ENCODE measurements around the gene CHST6. TPM values are rescaled to one million over a fixed set of nuclear protein-coding genes. Genes with fewer than 3 reads are reported as not detected.

CHST6 gene
- total and polyA plus RNA-seq, 2 donors (not counting 1 experiment from before 2014, with no cell fraction given), result 0.02 to 0.17 TPM

- TF ChIP-seq CTCF (conservative IDR thresholded peaks at IDR 0.05 in 1 of 2, IDR thresholded peaks at IDR 0.05 in 1 of 2; ENCODE audit: low read depth in 1 of 2, low read length in 2 of 2), result no peak
- Histone ChIP-seq H4K20me1 (ENCODE audit: control insufficient read depth, extremely low read depth, insufficient read depth, low read length) (no peaks in the 10 kb centered on the region), H3K27ac (ENCODE audit: insufficient read depth, low read length) (no peak overlapping the region), H3K9me3 (ENCODE audit: control insufficient read depth, insufficient read depth, low read depth, low read length) (no peaks in the 10 kb centered on the region), H3K79me2 (ENCODE audit: control insufficient read depth, insufficient read depth, low read length) (no peaks in the 10 kb centered on the region), H2AFZ (ENCODE audit: low read length) (no peak overlapping the region), H3K27me3 (ENCODE audit: control insufficient read depth, insufficient read depth, low read length) (peaks cover 4% of the 10 kb centered on the region), H3K9ac (ENCODE audit: insufficient read depth, low read length) (no peak overlapping the region), H3K4me1 (ENCODE audit: control insufficient read depth, extremely low read depth, insufficient read depth, low read length) (no peaks in the 10 kb centered on the region), H3K4me3 (replicated peaks in 1 of 4; ENCODE audit: control extremely low read depth in 1 of 4, insufficient read depth in 1 of 4, low read depth in 3 of 4, low read length in 4 of 4) (no peak overlapping the region), H3K36me3 (ENCODE audit: control insufficient read depth, insufficient read depth, low read length) (no peaks in the 10 kb centered on the region), H3K4me2 (ENCODE audit: extremely low read depth, insufficient read depth, low read length) (no peak overlapping the region)
- DNase-seq (ENCODE audit: low read depth in 2 of 2), result no peak
Observed at GRCh38 chr16:75481475-75481874, 13.8 kb downstream of the CHST6 start.

GRCh38 chr16:75479421-75479990 lies 15.7 kb downstream of the CHST6 start:
- H3K4me3 ChIP-seq (replicated peaks in 1 of 4; ENCODE audit: control extremely low read depth in 1 of 4, insufficient read depth in 1 of 4, low read depth in 3 of 4, low read length in 4 of 4), result no peak overlapping the region
- H2AFZ ChIP-seq (ENCODE audit: low read length), result no peak overlapping the region
- TF ChIP-seq EZH2 (IDR thresholded peaks at IDR 0.05; ENCODE audit: low read length, missing control alignments) (no peak), CTCF (conservative IDR thresholded peaks at IDR 0.05 in 1 of 2, IDR thresholded peaks at IDR 0.05 in 1 of 2; ENCODE audit: low read depth in 1 of 2, low read length in 2 of 2) (no peak)
- H3K4me1 ChIP-seq (ENCODE audit: control insufficient read depth, extremely low read depth, insufficient read depth, low read length), result no peaks in the 10 kb centered on the region
- no peaks in the 10 kb centered on the region for H3K79me2 ChIP-seq (ENCODE audit: control insufficient read depth, insufficient read depth, low read length)
- H3K27ac ChIP-seq (ENCODE audit: insufficient read depth, low read length), result no peak overlapping the region
- H3K36me3 ChIP-seq (ENCODE audit: control insufficient read depth, insufficient read depth, low read length), result no peaks in the 10 kb centered on the region
- no peak overlapping the region for H3K4me2 ChIP-seq (ENCODE audit: extremely low read depth, insufficient read depth, low read length)
- no peak overlapping the region for H3K9ac ChIP-seq (ENCODE audit: insufficient read depth, low read length)
- no peaks in the 10 kb centered on the region for H3K9me3 ChIP-seq (ENCODE audit: control insufficient read depth, insufficient read depth, low read depth, low read length)
- DNase-seq (ENCODE audit: low read depth in 2 of 2), result no peak
- H3K27me3 ChIP-seq (ENCODE audit: control insufficient read depth, insufficient read depth, low read length), result no peaks in the 10 kb centered on the region
- no peaks in the 10 kb centered on the region for H4K20me1 ChIP-seq (ENCODE audit: control insufficient read depth, extremely low read depth, insufficient read depth, low read length)

GRCh38 chr16:75478480-75479345 lies 16.5 kb downstream of the CHST6 start:
- Histone ChIP-seq H3K9me3 (ENCODE audit: control insufficient read depth, insufficient read depth, low read depth, low read length) (no peaks in the 10 kb centered on the region), H3K4me2 (ENCODE audit: extremely low read depth, insufficient read depth, low read length) (no peak overlapping the region), H3K9ac (ENCODE audit: insufficient read depth, low read length) (no peak overlapping the region), H3K4me3 (replicated peaks in 1 of 4; ENCODE audit: control extremely low read depth in 1 of 4, insufficient read depth in 1 of 4, low read depth in 3 of 4, low read length in 4 of 4) (no peak overlapping the region), H3K36me3 (ENCODE audit: control insufficient read depth, insufficient read depth, low read length) (no peaks in the 10 kb centered on the region), H3K4me1 (ENCODE audit: control insufficient read depth, extremely low read depth, insufficient read depth, low read length) (no peaks in the 10 kb centered on the region), H3K27me3 (ENCODE audit: control insufficient read depth, insufficient read depth, low read length) (no peaks in the 10 kb centered on the region), H3K27ac (ENCODE audit: insufficient read depth, low read length) (no peak overlapping the region), H2AFZ (ENCODE audit: low read length) (no peak overlapping the region), H4K20me1 (ENCODE audit: control insufficient read depth, extremely low read depth, insufficient read depth, low read length) (no peaks in the 10 kb centered on the region), H3K79me2 (ENCODE audit: control insufficient read depth, insufficient read depth, low read length) (no peaks in the 10 kb centered on the region)
- no peak for TF ChIP-seq CTCF (conservative IDR thresholded peaks at IDR 0.05 in 1 of 2, IDR thresholded peaks at IDR 0.05 in 1 of 2; ENCODE audit: low read depth in 1 of 2, low read length in 2 of 2)
- no peak for TF ChIP-seq EZH2 (IDR thresholded peaks at IDR 0.05; ENCODE audit: low read length, missing control alignments)
- no peak for DNase-seq (ENCODE audit: low read depth in 2 of 2)

Data from fibroblast of lung (primary cell).